ENCODE results near the gene MACROD2. TPM values are rescaled to one million over a fixed set of nuclear protein-coding genes. Genes with fewer than 3 reads are reported as not detected.

Gene MACROD2
- total RNA-seq, 1 experiment from 2014 or later: 3.7 TPM

- Histone ChIP-seq H3K9me2 (ENCODE audit: insufficient read depth) (no peaks in the 10 kb centered on the region), H3K9me3 (ENCODE audit: control insufficient read depth in 1 of 2, insufficient read depth in 1 of 2, low read depth in 1 of 2, low read length in 2 of 2) (peaks cover 7 to 17% of the 10 kb centered on the region in 2 experiments; a peak in 2 of 4 replicates), H2AFZ (ENCODE audit: low read depth, low read length, poor library complexity, severe bottlenecking) (no peak overlapping the region), H3K79me2 (ENCODE audit: insufficient read depth, low read length) (no peaks in the 10 kb centered on the region), H3K27me3 (ENCODE audit: insufficient read depth, low read length) (no peaks in the 10 kb centered on the region), H3K4me2 (ENCODE audit: low read length) (no peak overlapping the region), H3K4me1 (ENCODE audit: control insufficient read depth in 1 of 2, insufficient read depth in 2 of 2, low read length in 2 of 2) (no peaks in the 10 kb centered on the region), H4K20me1 (ENCODE audit: insufficient read depth) (no peaks in the 10 kb centered on the region), H3K36me3 (ENCODE audit: control insufficient read depth in 1 of 2, insufficient read depth in 2 of 2, low read length in 2 of 2) (no peaks in the 10 kb centered on the region), H3K4me3 (replicated peaks in 1 of 2; ENCODE audit: low read depth in 1 of 2, low read length in 2 of 2) (no peak overlapping the region), H3K27ac (ENCODE audit: low read depth, low read length) (no peak overlapping the region), H3K9ac (ENCODE audit: low read length) (no peak overlapping the region)
- CTCF ChIA-PET: no interaction called here
- ATAC-seq (no peak), DNase-seq (ENCODE audit: low read depth, low spot score) (no peak)
- POLR2A ChIA-PET: no interaction called here
- intact Hi-C loops (cut with micrococcal nuclease): no loop called here
- RAD21 ChIA-PET (ENCODE audit: low non-redundant PET in 1 of 2, low total read pairs in 2 of 2, uncharacterized antibody in 2 of 2, unreplicated experiment in 2 of 2): no interaction called here
- no peak for TF ChIP-seq FOSL1 (IDR thresholded peaks at IDR 0.05; ENCODE audit: low read depth)
- TF ChIP-seq CBX3 (IDR thresholded peaks at IDR 0.05; ENCODE audit: low read depth): no peak
- TF ChIP-seq ZFX (IDR thresholded peaks at IDR 0.05): no peak
- TF ChIP-seq EGR1 (IDR thresholded peaks at IDR 0.05; ENCODE audit: low read depth): no peak
- no peak for TF ChIP-seq REST (IDR thresholded peaks at IDR 0.05; ENCODE audit: low read depth)
- no peak for TF ChIP-seq JUND (IDR thresholded peaks at IDR 0.05)
- TF ChIP-seq RAD21 (IDR thresholded peaks at IDR 0.05; ENCODE audit: low read depth): no peak
- TF ChIP-seq SRF (IDR thresholded peaks at IDR 0.05; ENCODE audit: low read depth): no peak
- TF ChIP-seq ELF1 (IDR thresholded peaks at IDR 0.05; ENCODE audit: borderline replicate concordance, low read depth): no peak
- TF ChIP-seq CTCF (IDR thresholded peaks at IDR 0.05 in 2 of 3, conservative IDR thresholded peaks at IDR 0.05 in 1 of 3; ENCODE audit: borderline replicate concordance in 1 of 3, insufficient read depth in 1 of 3, low read depth in 2 of 3, low read length in 2 of 3): no peak
- no peak for TF ChIP-seq EZH2 (IDR thresholded peaks at IDR 0.05)
- no peak for TF ChIP-seq YY1 (IDR thresholded peaks at IDR 0.05; ENCODE audit: extremely low read depth, insufficient replicate concordance, low read depth, low read length)
- TF ChIP-seq POLR2A (IDR thresholded peaks at IDR 0.05; ENCODE audit: borderline replicate concordance, extremely low read depth, insufficient read depth, insufficient read length): no peak
- TF ChIP-seq MAX (IDR thresholded peaks at IDR 0.05): no peak
- TF ChIP-seq ZBTB33 (IDR thresholded peaks at IDR 0.05; ENCODE audit: extremely low read depth, insufficient replicate concordance, low read length): no peak
- no peak for TF ChIP-seq SIN3A (IDR thresholded peaks at IDR 0.05; ENCODE audit: low read depth)
- no peak for TF ChIP-seq SP1 (IDR thresholded peaks at IDR 0.05; ENCODE audit: low read depth)
- no TSS peak for BruUV-seq (replicated peaks)
Observed at GRCh38 chr20:15597306-15597705, 1602.0 kb downstream of the MACROD2 start.

Measured in HCT116 (cell line).